Hepatocyte (in vitro differentiated cells): ENCODE results near the gene NSF. TPM values are rescaled to one million over a fixed set of nuclear protein-coding genes. Genes with fewer than 3 reads are reported as not detected.
"Not testable (repeated sequence)": the region's sequence is repeated elsewhere in the genome, so short reads cannot be mapped to it uniquely, and the experiment has no call there.

Source experiments
- DNase-seq: peaks from one replicate; pipeline ENCODE4 v3.0.0-alpha.2; 2016; ENCODE audit warnings: low spot score
- H2AFZ ChIP-seq: fragments of 200-600 bp; sonication (generic); 2 replicates; pipeline ENCODE4 v1.6.0; 2016; ENCODE audit warnings: antibody characterized with exemption, mild to moderate bottlenecking
- H3K27ac ChIP-seq: fragments of 200-600 bp; sonication (generic); 2 replicates; pipeline ENCODE4 v1.5.1; 2016; ENCODE audit warnings: mild to moderate bottlenecking
- H3K27me3 ChIP-seq: fragments of 200-600 bp; sonication (generic); 2 replicates; pipeline ENCODE4 v1.6.1; 2016
- H3K36me3 ChIP-seq: fragments of 200-600 bp; sonication (generic); replicated peaks from 2 replicates; pipeline ENCODE4 v1.5.1; 2016; ENCODE audit warnings: low read depth; ENCODE audit not compliant: insufficient read depth
- H3K4me1 ChIP-seq: fragments of 200-600 bp; sonication (generic); 2 replicates; pipeline ENCODE4 v1.5.1; 2016; ENCODE audit warnings: mild to moderate bottlenecking, moderate library complexity; ENCODE audit not compliant: insufficient read depth
- H3K4me2 ChIP-seq: fragments of 200-600 bp; sonication (generic); 2 replicates; pipeline ENCODE4 v1.6.0; 2016
- H3K4me3 ChIP-seq: fragments of 200-600 bp; sonication (generic); 2 replicates; pipeline ENCODE4 v1.5.1; 2016; ENCODE audit warnings: mild to moderate bottlenecking
- H3K79me2 ChIP-seq: fragments of 200-600 bp; sonication (generic); 2 replicates; pipeline ENCODE4 v1.6.0; 2017; ENCODE audit warnings: mild to moderate bottlenecking
- H3K9me2 ChIP-seq: fragments of 200-600 bp; sonication (generic); replicated peaks from 2 replicates; pipeline ENCODE4 v1.6.0; 2017; ENCODE audit warnings: mild to moderate bottlenecking; ENCODE audit not compliant: insufficient read depth
- H3K9me3 ChIP-seq: fragments of 200-600 bp; sonication (generic); 2 replicates; pipeline ENCODE4 v1.5.1; 2016; ENCODE audit warnings: low read depth, mild to moderate bottlenecking
- H4K20me1 ChIP-seq: fragments of 200-600 bp; sonication (generic); 2 replicates; pipeline ENCODE4 v1.6.0; 2016; ENCODE audit warnings: mild to moderate bottlenecking; ENCODE audit not compliant: insufficient read depth, poor library complexity, severe bottlenecking
- EZH2 ChIP-seq: fragments of 200-600 bp; sonication (generic); IDR thresholded peaks from 2 replicates; pipeline ENCODE4 v1.6.1; 2016; ENCODE audit warnings: antibody characterized with exemption, mild to moderate bottlenecking, borderline replicate concordance
- EZH2phosphoT487 ChIP-seq: fragments of 200-600 bp; sonication (generic); IDR thresholded peaks from one replicate; pipeline ENCODE4 v1.6.1; 2018; ENCODE audit warnings: antibody characterized with exemption, mild to moderate bottlenecking, low read depth, moderate library complexity; ENCODE audit not compliant: unreplicated experiment, severe bottlenecking
- WGBS: methylation state at CpG from one replicate; pipeline ENCODE4 v1.1.6; 2016; ENCODE audit warnings: low lambda C conversion rate; ENCODE audit errors: missing lambda C conversion rate; 5-methylcytosine and 5-hydroxymethylcytosine counted together
- polyA plus RNA-seq: library from polyadenylated mRNA; unstranded; fragments of >200 nt; fragmentation: Nextera tagmentation; extraction: Ambion mirVana; gene quantifications from 2 replicates; pipeline ENCODE4 v1.2.1, GENCODE V29; 2016
- total RNA-seq: library from RNA; depleted of rRNA; stranded (reverse); fragments of >200 nt; gene quantifications from 2 replicates; pipeline ENCODE4 v1.2.3, GENCODE V29; 2014
- TF ChIP-seq, protein P1 (sequence below): fragments of 200-600 bp; sonication (generic); IDR thresholded peaks from 2 replicates; pipeline ENCODE4 v1.5.1; 2016; ENCODE audit warnings: antibody characterized with exemption, mild to moderate bottlenecking; ENCODE audit not compliant: poor library complexity

Gene NSF
- total and polyA plus RNA-seq, 2 experiments from 2014 or later = 22.6 to 35.1 TPM

DNA sequence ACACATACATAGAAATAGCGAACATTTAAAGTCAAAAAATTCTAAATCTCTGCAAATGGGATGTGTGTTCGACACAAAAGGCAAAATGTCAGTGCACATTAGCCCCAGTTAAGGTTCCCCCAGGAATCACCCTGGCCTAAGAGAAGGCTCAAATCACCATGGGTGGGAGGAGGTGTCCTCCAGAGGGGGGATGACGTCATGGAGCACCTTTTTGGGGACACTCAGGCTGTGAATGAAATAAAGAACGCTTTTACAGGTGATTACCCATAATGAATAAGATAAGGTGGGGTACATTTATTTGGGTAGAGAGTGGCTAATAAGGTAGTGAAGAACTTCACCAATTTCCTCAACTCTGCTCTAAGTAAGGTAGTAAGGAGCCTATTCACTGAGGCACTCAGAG, 201.6 kb downstream of the NSF start:
- 93% methylated on average over 4 of the region's 4 CpGs for WGBS
- TF ChIP-seq EZH2 = no peak
- TF ChIP-seq, protein P1, sequence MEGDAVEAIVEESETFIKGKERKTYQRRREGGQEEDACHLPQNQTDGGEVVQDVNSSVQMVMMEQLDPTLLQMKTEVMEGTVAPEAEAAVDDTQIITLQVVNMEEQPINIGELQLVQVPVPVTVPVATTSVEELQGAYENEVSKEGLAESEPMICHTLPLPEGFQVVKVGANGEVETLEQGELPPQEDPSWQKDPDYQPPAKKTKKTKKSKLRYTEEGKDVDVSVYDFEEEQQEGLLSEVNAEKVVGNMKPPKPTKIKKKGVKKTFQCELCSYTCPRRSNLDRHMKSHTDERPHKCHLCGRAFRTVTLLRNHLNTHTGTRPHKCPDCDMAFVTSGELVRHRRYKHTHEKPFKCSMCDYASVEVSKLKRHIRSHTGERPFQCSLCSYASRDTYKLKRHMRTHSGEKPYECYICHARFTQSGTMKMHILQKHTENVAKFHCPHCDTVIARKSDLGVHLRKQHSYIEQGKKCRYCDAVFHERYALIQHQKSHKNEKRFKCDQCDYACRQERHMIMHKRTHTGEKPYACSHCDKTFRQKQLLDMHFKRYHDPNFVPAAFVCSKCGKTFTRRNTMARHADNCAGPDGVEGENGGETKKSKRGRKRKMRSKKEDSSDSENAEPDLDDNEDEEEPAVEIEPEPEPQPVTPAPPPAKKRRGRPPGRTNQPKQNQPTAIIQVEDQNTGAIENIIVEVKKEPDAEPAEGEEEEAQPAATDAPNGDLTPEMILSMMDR = no peak
- no peak for TF ChIP-seq EZH2phosphoT487
- DNase-seq = no peak
- H3K27ac ChIP-seq = no peak overlapping the region
- H2AFZ ChIP-seq = no peak overlapping the region
- peaks cover 8% of the 10 kb centered on the region for H3K27me3 ChIP-seq
- no peaks in the 10 kb centered on the region for H4K20me1 ChIP-seq
- H3K9me3 ChIP-seq = no peaks in the 10 kb centered on the region
- no peaks in the 10 kb centered on the region for H3K36me3 ChIP-seq
- H3K9me2 ChIP-seq = no peaks in the 10 kb centered on the region
- no peak overlapping the region for H3K4me3 ChIP-seq
- H3K4me2 ChIP-seq = no peak overlapping the region
- no peaks in the 10 kb centered on the region for H3K79me2 ChIP-seq
- H3K4me1 ChIP-seq = no peaks in the 10 kb centered on the region

DNA sequence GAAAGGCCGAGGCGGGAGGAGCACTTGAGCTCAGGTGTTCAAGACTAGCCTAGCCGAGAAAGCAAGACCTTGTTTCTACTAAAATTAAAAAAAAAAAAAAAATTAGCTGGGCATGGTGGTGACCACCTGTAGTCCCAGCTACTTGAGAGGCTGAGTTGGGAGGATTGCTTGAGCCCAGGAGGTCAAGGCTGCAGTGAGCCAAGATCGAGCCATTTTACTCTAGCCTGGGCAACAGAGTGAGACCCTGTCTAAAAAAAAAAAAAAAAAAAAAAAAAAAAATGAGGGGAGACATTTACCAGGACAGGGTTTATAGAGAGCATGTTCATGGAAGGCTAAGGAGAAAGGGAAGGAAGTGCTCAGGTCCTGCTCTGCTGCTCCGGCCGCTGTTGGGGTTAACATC, 202.6 kb downstream of the NSF start:
- 95% methylated on average over 6 of the region's 6 CpGs for WGBS
- not testable (repeated sequence) for H3K4me3 ChIP-seq, H3K27me3 ChIP-seq, DNase-seq, H3K27ac ChIP-seq, H2AFZ ChIP-seq, H4K20me1 ChIP-seq, H3K9me2 ChIP-seq, H3K9me3 ChIP-seq, H3K36me3 ChIP-seq, H3K4me1 ChIP-seq, H3K4me2 ChIP-seq, H3K79me2 ChIP-seq

DNA sequence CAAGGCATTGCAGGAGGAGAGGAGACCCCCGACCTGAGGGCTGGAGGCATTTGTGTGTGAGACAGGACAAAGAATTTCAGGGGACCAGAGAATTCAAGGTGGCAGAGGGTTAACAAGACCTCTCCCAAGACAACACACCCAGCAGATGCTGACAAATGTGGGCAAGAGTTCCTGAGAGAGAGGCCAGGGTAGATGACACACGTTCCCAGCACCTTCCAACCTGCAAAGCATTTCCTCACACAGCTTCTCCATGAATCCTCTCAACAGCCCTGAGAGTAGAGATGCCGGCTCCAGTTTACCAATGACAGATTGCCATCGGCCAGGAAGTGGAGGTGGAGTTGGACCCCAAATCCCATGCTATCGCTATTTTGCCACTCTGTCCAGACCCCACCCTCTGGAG, 203.1 kb downstream of the NSF start:
- peaks cover 8% of the 10 kb centered on the region for H3K27me3 ChIP-seq
- 74% methylated on average over 5 of the region's 5 CpGs for WGBS
- DNase-seq = no peak

DNA sequence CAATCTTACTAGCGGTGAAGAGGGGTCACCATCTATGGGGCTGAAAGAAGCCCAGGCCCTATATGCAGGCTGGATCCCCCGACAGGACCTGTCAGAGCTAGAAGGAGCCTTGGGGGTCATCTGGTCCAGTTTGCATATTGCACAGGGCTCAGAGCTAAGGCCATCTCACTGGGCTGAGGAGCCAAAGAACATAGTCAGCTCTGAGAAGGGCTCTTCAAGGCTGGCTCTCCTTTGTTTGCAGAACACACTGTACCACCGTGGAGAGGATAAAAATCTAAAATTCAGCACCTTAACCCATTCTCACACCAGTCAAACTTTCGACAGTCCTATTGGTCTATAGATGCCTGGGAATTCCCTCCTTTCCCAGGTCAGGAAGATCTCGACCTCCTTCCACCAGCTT, 203.8 kb downstream of the NSF start:
- Histone ChIP-seq H4K20me1 (no peaks in the 10 kb centered on the region), H3K4me3 (no peak overlapping the region), H3K27ac (no peak overlapping the region), H3K4me2 (no peak overlapping the region), H2AFZ (no peak overlapping the region), H3K27me3 (peaks cover 8% of the 10 kb centered on the region), H3K4me1 (no peaks in the 10 kb centered on the region), H3K36me3 (no peaks in the 10 kb centered on the region), H3K9me3 (no peaks in the 10 kb centered on the region), H3K79me2 (no peaks in the 10 kb centered on the region), H3K9me2 (no peaks in the 10 kb centered on the region)
- WGBS = 78% methylated on average over 5 of the region's 5 CpGs
- TF ChIP-seq EZH2phosphoT487 (no peak), EZH2 (no peak)
- TF ChIP-seq, protein P1 = no peak
- no peak for DNase-seq

More for the DNA sequence above, 203.1 kb downstream of the NSF start:
- Histone ChIP-seq H3K4me1 (no peaks in the 10 kb centered on the region), H2AFZ (no peak overlapping the region), H3K9me3 (no peaks in the 10 kb centered on the region), H3K27ac (no peak overlapping the region), H3K79me2 (no peaks in the 10 kb centered on the region), H3K36me3 (no peaks in the 10 kb centered on the region), H4K20me1 (no peaks in the 10 kb centered on the region), H3K4me3 (no peak overlapping the region), H3K9me2 (no peaks in the 10 kb centered on the region), H3K4me2 (no peak overlapping the region)
- TF ChIP-seq EZH2phosphoT487 (no peak), EZH2 (no peak)
- TF ChIP-seq, protein P1 = no peak
